NCI-H524 (cell line): Measurements from ENCODE around the gene WWC1.
"Not testable (repeated sequence)": the region's sequence is repeated elsewhere in the genome, so short reads cannot be mapped to it uniquely, and the experiment has no call there.

Source experiments
- DNase-seq, 2 experiments: peaks; one replicate each; lab custom pipeline; 2025; lab: John Stamatoyannopoulos, UW

The WWC1 gene

GRCh38 chr5:168286386-168286785 is 5.1 kb upstream of the WWC1 start:
- peak in 1 of 2 experiments; percentile 18 for DNase-seq

DNA sequence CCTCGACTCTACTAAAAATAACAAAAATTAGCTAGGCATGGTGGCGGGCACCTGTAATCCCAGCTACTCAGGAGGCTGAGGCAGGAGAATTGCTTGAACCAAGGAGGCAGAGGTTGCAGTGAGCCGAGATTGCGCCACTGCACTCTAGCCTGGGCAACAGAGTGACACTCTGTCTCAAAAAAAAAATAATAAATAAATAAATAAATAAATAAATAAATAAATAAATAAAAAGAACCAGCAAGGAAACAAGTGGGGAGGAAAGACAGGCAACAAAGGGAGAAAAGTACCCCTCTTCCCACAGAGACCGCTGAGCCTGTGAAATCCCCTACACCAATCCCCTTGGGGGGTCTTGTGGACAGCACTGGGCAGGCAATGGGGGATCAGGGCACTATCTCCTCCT is 4.6 kb upstream of the WWC1 start:
- DNase-seq: not testable (repeated sequence)

GRCh38 chr5:168287362-168287761 is 4.1 kb upstream of the WWC1 start:
- DNase-seq: no peak

- DNase-seq: no peak
These were observed 2.8 kb upstream of the WWC1 start for GRCh38 chr5:168288349-168289245.

DNA sequence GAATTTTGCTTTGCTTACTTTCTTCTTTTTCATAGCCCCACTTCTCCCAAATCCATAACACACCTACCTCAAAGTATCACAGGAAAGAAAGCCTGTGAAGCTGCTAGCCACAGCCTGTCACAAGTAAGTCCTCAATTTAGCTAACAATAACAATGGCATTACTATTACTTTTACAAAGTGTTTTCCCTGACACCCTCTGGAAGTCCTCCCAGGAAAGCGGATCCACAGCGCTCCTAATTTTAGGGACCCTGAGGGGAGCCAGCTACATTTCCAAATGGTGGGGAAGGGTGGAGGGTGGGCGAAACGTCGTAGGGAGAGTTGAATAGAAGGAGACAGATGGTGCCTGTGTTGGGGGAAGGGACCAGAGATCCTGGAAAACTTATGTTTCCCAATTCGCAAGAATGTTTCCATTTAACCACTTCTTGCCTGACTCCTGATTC is 523 bp upstream of the WWC1 start:
- peak in 1 of 2 experiments; percentile 73 for DNase-seq

GRCh38 chr5:168291964-168292785 is 730 bp downstream of the WWC1 start:
- DNase-seq: peak in 1 of 2 experiments; percentile 40

DNA sequence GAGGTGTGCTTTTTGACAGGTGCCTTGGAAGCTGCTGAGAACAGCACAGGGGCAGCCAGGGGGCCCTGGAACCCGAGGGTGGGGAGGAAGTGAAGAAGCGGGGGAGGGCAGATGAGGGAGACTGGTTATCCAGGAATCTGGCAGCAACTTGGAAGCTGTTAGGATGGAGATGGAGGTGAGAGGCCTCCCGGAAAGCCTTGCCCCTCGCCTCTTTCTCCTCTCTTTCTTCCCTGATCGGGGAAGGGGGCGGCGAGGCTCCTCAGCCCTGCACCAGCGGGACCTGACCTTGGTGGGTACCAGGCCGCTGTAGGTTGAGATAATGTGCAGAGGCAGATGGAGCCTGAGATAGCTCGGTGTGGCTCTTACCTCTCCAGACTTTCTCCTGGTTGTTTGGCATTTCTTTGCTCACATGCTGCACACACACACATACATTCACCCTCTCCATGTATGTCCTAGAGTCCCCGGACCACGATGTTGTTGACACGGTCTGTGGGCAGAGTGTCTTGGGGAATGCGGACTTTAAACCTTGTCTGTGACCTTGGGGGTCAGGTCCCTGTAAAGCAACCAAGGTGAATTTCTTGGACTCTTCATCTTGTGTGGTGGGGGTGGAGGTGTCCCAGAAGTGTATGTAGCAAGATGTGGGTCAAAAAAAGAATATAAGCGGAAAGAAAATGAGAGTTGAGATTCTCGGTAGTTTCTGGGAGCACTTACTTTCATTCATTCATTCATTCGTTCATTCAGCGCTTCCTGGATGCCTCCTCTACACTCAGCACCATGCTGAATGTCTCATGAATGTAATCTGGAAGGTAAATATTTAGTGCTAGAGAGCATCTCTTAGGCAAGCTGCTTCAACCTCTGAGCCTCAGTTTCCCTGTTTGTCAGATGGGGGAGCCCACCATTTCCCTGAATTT is 1.6 kb downstream of the WWC1 start:
- no peak for DNase-seq

- DNase-seq: no peak
These were observed 4.2 kb downstream of the WWC1 start for GRCh38 chr5:168295574-168296201.

GRCh38 chr5:168296682-168297081 is 5.2 kb downstream of the WWC1 start:
- no peak for DNase-seq

GRCh38 chr5:168298949-168299348 is 7.5 kb downstream of the WWC1 start:
- DNase-seq: no peak

GRCh38 chr5:168299372-168299771 is 7.9 kb downstream of the WWC1 start:
- no peak for DNase-seq

GRCh38 chr5:168300326-168301182 is 9.1 kb downstream of the WWC1 start:
- no peak for DNase-seq

GRCh38 chr5:168301593-168302390 is 10.3 kb downstream of the WWC1 start:
- DNase-seq: no peak

- no peak for DNase-seq
These were observed 11.3 kb downstream of the WWC1 start for GRCh38 chr5:168302785-168303184.

- no peak for DNase-seq
These were observed 12.1 kb downstream of the WWC1 start for GRCh38 chr5:168303393-168304025.

GRCh38 chr5:168304349-168304748 is 12.9 kb downstream of the WWC1 start:
- DNase-seq: no peak

- no peak for DNase-seq
These were observed 13.8 kb downstream of the WWC1 start for GRCh38 chr5:168305281-168305680.

GRCh38 chr5:168307022-168307421 is 15.6 kb downstream of the WWC1 start:
- DNase-seq: no peak
